Glomerular endothelial cell (primary cell): ENCODE data around the gene TOMM20. TPM values are rescaled to one million over a fixed set of nuclear protein-coding genes. Genes with fewer than 3 reads are reported as not detected.

Experiments
- DNase-seq: peaks from one replicate; pipeline ENCODE4 v3.0.0-alpha.2; 2011; ENCODE audit warnings: low read depth, low spot score; ENCODE audit errors: extremely low read depth
- total RNA-seq: library from RNA; depleted of rRNA; stranded (reverse); fragments of >200 nt; gene quantifications from 2 replicates; pipeline ENCODE4 v1.2.3, GENCODE V29; 2015

TOMM20 gene
- total RNA-seq, 1 donor from 2014 or later: 78.8 TPM

GRCh38 chr1:235069577-235070563 is 58.8 kb downstream of the TOMM20 start:
- no peak for DNase-seq

- DNase-seq: no peak
Measured at GRCh38 chr1:235069176-235069575, 59.5 kb downstream of the TOMM20 start.

GRCh38 chr1:235068158-235069121 is 60.2 kb downstream of the TOMM20 start:
- no peak for DNase-seq

GRCh38 chr1:235067396-235068157 is 61.1 kb downstream of the TOMM20 start:
- DNase-seq: no peak

GRCh38 chr1:235063068-235063765 is 65.4 kb downstream of the TOMM20 start:
- no peak for DNase-seq

- no peak for DNase-seq
Measured at GRCh38 chr1:235060607-235061470, 67.8 kb downstream of the TOMM20 start.

Other genes starting within 250 kb of the TOMM20 start
- 49.9 and 52.7 TPM in 2 replicates for gene RBM34, start 32.4 kb upstream of the TOMM20 start, total RNA-seq
- gene ARID4B, start 199.3 kb upstream of the TOMM20 start, total RNA-seq: 21.7 and 34.4 TPM in 2 replicates
- gene GGPS1, start 199.7 kb upstream of the TOMM20 start, total RNA-seq: 24.6 and 25.3 TPM in 2 replicates
- 18.3 and 39.3 TPM in 2 replicates for gene TBCE, start 238.6 kb upstream of the TOMM20 start, total RNA-seq